ENCODE data around the gene PCCA.
"Not testable (repeated sequence)": the region's sequence is repeated elsewhere in the genome, so short reads cannot be mapped to it uniquely, and the experiment has no call there.

- not testable (repeated sequence) for TF ChIP-seq CTCF (conservative IDR thresholded peaks at IDR 0.05; ENCODE audit: low read depth in 2 of 2); EZH2phosphoT487 (IDR thresholded peaks at IDR 0.05; ENCODE audit: unreplicated experiment); REST (IDR thresholded peaks at IDR 0.05; ENCODE audit: unreplicated experiment); ZNF114 (CRISPR knock-in tag; IDR thresholded peaks at IDR 0.05); POLR2AphosphoS5 (IDR thresholded peaks at IDR 0.05; ENCODE audit: low read depth); EZH2 (IDR thresholded peaks at IDR 0.05; ENCODE audit: low read depth, unreplicated experiment); JUNB (IDR thresholded peaks at IDR 0.05; ENCODE audit: unreplicated experiment); CREB1 (CRISPR knock-in tag; IDR thresholded peaks at IDR 0.05; ENCODE audit: low read depth)
Observed at GRCh38 chr13:100141461-100141961, 52.6 kb downstream of the PCCA start.

Data from GM23338 (cell line).